Measurements from ENCODE around the gene BCS1L.

The BCS1L gene

DNA sequence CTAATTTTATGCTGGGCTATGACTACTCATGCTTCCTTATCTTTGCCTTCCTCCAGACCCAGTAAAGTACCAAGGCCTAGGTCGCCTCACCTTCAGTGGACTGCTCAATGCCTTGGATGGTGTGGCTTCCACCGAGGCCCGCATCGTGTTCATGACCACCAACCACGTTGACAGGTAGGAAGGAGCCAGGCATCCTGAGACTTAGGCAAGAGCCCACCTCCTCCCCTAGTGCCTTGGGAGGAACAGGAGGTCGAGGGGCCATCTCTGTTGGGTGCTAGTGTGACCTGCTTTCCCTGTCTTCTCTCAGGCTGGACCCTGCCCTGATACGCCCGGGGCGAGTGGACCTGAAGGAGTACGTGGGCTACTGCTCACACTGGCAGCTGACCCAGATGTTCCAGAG lies 3.3 kb downstream of the BCS1L start:
- no peak for DNase-seq

DNA sequence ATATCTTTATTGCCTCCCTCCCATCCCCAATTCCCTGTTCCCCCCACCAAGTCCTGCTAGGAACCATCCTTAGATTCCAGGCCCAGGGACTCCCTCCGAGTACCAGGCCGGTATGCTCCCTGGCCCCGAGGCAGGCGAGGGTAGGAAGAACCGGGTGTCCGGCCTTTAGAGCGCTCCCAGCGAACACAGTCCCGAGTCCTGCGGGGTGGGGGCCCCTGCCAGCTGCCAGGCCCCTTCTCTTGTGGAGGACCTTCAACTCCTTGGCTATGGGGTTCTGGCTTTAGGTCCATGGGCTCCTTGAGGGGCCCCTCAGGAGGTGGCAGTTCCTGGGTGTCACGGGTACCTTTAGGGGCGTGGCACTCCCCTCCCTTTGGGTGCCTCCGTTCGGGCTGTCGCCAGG lies 4.4 kb downstream of the BCS1L start:
- DNase-seq = no peak

- DNase-seq = no peak
Observed at GRCh38 chr2:218664653-218665052, 5.2 kb downstream of the BCS1L start.

- no peak for DNase-seq
Observed at GRCh38 chr2:218671097-218671653, 11.7 kb downstream of the BCS1L start.

DNA sequence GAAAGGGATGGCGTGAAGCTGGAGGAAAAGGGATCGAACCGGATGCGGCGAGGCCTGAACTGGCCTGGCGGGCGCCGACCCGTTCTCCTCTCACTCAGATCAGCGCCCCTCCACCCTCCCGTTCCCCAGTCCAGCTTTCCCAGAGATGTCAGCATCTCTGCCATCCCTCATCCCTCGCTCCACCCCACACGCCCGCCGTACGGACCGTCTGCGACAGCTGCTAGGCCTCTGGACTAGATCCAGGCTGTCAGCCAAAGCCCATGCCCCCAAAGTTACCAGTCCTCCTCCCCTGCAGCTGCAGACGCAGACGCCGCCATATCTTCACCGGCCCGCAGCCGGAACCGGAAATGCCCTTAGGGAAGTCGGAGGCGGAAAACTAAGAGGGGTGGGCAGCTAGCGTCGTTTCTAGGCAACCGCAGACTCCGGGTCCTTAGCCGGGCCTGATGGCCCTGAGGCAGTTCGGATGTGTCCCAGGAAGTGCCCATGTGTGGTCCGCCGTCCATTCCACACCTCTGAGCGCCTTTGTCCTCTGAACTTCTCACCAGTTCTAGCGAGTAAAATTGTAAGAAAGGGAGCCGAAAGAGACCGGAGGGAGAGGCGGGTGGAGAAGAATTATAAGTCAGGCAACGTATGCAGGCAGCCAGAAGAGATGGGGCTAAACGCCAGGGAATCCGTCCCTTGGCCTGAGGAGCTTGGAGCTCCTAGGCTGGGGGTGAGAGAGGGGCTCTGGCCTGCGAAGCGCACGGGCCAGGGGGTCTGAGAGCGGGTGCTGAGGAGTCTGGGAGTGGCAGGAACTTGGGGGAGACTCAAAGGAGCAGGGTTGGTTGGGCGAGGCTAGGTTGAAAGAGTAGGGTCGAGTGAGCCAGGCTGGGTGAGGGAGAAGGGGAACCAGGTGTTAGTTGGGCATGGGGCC lies 12.4 kb downstream of the BCS1L start, which contains the start of the genes RNF25 and STK36:
RNF25 (minus strand) TSS at position 349 of the 913 bp plus-strand sequence; CDS start at position 317, 32 bp downstream.
STK36 (plus strand) TSS at position 433 of the 913 bp plus-strand sequence. CDS start 744 bp downstream, outside the sequence.
- peak; percentile 81 to 82 for DNase-seq

GRCh38 chr2:218679119-218679518 lies 19.6 kb downstream of the BCS1L start:
- no peak for DNase-seq

DNA sequence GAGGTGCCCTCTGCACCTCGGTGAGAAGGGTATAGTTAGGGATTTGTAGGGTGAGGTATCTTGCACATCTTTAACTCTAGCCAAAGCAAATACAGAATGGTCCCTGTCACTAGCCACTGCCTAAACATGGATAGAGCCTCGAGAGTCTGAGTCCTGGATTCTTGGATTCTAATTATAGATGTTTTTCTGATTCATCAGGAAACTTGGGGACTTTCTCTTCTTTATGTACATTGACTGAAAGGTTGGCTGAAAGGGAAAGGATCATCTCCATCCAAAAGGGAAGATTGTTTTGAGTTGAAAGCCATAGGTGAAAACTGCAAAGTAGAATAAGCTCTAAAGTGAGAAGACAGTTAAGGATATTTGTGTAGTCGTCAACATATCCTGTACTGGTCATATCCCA lies 20.6 kb downstream of the BCS1L start:
- DNase-seq = no peak

DNA sequence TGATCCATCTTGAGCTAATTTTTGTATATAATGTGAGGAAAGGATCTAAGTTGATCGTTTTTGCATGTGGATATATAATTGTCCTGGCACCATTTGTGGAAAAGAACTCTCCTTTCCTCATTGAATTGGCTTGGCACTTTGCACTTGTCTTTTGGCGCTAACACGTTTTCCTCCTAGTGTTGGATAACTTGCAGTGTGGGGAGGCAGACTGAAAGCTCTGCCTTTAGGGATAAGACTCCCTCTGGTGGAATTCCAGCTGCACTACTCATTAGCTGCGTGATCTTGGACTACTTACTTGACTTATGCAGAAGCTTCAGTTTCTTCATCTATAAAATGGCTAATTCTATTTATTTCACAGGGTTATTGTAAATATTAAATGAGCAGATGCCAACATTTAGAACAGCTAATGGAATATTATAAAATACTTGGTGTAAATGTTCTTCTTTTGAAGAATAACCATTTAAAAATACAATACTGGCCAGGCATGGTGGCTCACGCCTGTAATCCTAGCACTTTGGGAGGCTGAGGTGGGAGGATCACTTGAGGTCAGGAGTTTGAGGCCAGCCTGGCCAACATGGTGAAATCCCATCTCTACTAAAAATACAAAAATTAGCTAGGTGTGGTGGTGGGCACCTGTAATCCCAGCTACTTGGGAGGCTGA lies 28.0 kb downstream of the BCS1L start:
- peak in 1 of 2 donors; percentile 85 for DNase-seq

- no peak for DNase-seq
Observed at GRCh38 chr2:218691234-218691633, 31.8 kb downstream of the BCS1L start.

- no peak for DNase-seq
Observed at GRCh38 chr2:218694405-218695145, 35.1 kb downstream of the BCS1L start.

- DNase-seq = no peak
Observed at GRCh38 chr2:218698885-218699284, 39.4 kb downstream of the BCS1L start.

DNA sequence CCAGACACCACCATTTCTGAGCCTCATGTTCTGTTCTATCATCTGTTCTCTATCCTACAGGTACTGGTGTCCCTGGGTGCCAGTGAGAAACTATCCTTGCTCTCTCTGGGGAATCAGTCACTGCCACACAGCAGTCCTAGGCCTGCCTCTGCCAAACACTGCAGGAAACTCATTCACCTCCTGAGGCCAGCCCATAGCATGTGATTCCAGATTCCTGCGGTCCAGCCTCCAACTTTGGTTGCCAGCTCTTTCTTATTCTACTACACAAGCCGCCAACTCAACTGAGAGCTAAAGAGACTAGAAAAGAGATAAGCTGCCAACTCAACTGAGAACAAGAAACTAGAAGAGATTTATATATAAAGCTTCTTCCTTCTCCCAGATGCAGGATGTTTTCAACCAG lies 42.3 kb downstream of the BCS1L start:
- peak in 1 of 2 donors; percentile 32 for DNase-seq

DNA sequence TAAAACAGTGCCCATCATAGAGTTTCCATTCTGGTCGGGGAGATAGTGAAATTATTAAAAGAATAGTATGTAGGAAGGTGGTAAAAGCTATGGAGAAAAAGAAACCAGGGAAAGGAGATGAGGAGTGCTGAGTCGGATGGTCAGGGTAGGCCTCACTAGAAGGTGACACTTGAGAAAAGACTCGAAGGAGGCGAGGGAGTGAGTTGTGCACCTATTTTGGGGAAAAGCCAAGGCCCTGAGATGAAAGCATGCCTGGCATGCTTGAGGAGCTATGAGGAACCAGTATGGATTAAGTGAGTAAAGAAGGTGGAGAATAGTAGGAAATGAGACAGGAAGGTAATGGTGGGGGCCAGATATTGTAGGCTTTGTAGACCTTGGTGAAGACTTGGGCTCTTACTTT lies 43.9 kb downstream of the BCS1L start:
- DNase-seq = no peak

DNA sequence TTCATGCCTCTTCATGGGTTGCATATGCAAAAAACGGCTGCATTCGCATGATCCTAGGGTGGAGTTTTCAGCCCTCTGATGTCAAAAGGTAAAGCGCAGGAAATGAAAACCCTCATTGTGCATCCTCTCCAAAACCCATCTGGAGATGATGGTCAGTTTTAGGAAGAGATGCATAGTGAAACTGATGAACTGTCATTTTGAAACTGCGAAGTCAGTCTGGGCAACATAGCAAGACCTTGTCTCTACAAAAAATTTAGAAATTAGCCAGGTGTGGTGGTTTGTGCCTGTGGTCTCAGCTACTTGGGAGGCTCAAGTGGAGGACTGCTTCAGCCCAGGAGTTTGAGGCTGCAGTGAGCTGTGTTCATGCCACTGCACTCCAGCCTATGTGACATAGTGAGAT lies 48.6 kb downstream of the BCS1L start:
- no peak for DNase-seq

DNA sequence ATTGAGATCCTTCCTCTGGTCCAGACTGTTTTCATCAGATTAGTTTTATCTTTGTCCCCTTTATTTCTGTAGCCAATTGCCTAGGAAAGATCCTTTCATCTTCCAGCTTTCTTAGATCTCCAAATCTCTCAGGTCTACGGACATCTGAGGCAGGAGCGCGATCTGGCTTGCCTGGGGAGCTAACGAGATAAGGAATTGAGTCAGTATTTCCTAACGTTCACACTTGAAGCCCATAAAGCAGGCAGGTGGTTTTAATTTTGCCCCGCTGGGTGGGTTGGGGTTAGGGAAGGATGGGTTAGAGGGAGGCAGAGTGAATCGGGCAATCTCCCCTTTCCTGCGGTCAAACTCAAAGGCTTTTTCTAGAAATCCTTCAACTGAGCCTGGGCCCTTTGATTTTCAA lies 50.4 kb downstream of the BCS1L start:
- no peak for DNase-seq

DNA sequence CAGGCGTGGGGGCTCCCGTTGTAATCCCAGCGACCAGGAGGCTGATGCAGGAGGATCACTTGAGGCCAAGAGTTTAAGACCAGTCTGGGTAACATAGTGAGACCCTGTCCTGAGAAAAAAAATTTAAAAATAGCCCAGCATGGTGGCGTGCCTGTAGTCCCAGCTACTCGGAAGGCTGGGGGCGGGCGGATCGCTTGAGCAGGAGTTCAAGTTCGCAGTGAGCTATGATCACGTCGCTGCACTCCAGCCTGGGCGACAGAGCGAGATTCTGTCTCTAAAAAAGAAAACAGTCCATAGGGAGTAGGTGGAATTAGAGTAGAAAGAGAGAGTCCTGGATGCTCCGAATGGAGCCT lies 50.8 kb downstream of the BCS1L start:
- DNase-seq = no peak

DNA sequence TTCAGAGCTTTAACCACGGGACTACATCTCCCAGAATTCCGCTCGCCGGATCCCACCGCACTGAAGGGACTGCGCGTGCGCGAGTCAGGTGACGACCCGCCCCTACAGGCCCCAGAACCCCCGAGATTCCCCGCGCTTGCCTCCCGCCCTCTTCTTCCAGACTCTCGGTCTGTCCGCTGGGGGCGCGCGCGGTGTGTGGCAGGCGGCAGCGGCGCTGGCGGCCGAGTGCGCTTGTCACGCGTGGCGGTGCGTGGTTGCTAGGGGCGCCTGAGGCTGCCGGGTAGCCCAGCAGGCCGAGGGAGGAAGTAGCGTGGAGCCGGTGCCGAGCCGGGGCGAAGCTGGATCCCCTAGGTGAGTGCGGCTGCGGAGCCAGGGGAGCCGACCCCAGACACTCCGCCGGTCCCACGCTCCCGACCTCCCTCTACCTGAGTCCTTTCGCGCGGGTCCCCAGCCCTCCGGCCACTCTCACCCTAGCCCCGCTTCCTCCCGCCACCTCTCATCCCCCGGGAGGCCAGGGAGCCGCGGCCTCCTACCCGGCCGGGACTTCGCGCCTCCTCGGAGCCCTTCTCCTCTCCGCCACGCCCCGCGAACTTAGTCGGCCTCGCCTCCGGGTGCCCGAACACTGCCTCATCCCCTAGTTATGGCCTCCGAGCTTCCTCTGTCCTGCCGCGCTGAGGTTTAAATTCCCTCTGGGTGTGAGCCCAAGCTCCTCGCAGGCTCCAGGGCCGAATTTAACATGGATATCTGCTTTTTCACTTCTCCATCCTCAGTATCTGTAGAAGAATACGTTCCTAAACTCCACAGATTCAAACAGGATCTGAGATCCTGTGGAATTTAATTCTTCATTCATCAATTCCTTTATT lies 51.4 kb downstream of the BCS1L start, which contains the start of gene TTLL4:
TTLL4 (plus strand) TSS at position 149 of the 863 bp plus-strand sequence. CDS start 26,842 bp downstream, outside the sequence.
- peak; percentile 97 for DNase-seq

GRCh38 chr2:218711550-218711929 lies 52.1 kb downstream of the BCS1L start:
- DNase-seq = no peak
